Measurements from ENCODE around the gene LRRFIP2.

DNA sequence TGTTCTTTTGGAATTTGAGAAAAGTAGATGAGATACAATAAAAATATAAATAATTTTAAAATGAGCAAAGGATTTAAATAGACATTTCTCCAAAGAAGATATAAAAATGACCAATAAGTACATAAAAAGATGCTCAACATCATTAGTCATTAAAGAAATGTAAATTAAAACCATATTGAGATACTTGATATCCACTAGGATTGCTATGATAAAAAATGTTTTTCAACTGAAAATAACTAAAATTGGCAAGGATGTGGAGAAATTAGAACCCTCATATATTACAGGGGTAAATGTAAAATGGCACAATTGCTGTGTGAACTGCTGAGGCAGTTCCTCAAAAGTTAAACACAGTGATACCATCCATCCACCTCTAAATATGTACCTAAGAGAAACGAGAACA lies 38.8 kb downstream of the LRRFIP2 start:
- TF ChIP-seq ARNT (IDR thresholded peaks at IDR 0.05) (no peak), BHLHE40 (IDR thresholded peaks at IDR 0.05; ENCODE audit: borderline replicate concordance) (no peak), ZNF384 (IDR thresholded peaks at IDR 0.05) (no peak)
